ENCODE measurements around the gene ADSS2.
A peak's percentile ranks its signal among the peaks of the same experiment; 100 is the strongest.
"Not testable (repeated sequence)": the region's sequence is repeated elsewhere in the genome, so short reads cannot be mapped to it uniquely, and the experiment has no call there.

The ADSS2 gene

GRCh38 chr1:244451539-244451950 is at the start of gene ADSS2:
Gene ADSS2 (minus strand): TSS chr1:244451909. CDS start chr1:244451817, 92 bp downstream.
- DNase-seq (ENCODE audit: low read depth in 2 of 2) = no peak

GRCh38 chr1:244500515-244500914 is 48.8 kb upstream of the ADSS2 start:
- DNase-seq (ENCODE audit: low read depth in 2 of 2) = not testable (repeated sequence)

GRCh38 chr1:244499484-244499883 is 47.8 kb upstream of the ADSS2 start:
- not testable (repeated sequence) for DNase-seq (ENCODE audit: low read depth in 2 of 2)

- no peak for DNase-seq (ENCODE audit: low read depth in 2 of 2)
These were observed 46.1 kb upstream of the ADSS2 start for GRCh38 chr1:244497805-244498204.

GRCh38 chr1:244496186-244496585 is 44.5 kb upstream of the ADSS2 start:
- no peak for DNase-seq (ENCODE audit: low read depth in 2 of 2)

GRCh38 chr1:244494653-244495052 is 42.9 kb upstream of the ADSS2 start:
- no peak for DNase-seq (ENCODE audit: low read depth in 2 of 2)

GRCh38 chr1:244484971-244485370 is 33.3 kb upstream of the ADSS2 start:
- DNase-seq (ENCODE audit: low read depth in 2 of 2) = not testable (repeated sequence)

- DNase-seq (ENCODE audit: low read depth in 2 of 2) = no peak
These were observed 21.4 kb upstream of the ADSS2 start for GRCh38 chr1:244473059-244473605.

- no peak for DNase-seq (ENCODE audit: low read depth in 2 of 2)
These were observed 15.0 kb upstream of the ADSS2 start for GRCh38 chr1:244466724-244467123.

- peak; percentile 43 to 69 for DNase-seq (ENCODE audit: low read depth in 2 of 2)
These were observed 9.7 kb upstream of the ADSS2 start, which contains the start of gene CATSPERE for GRCh38 chr1:244461245-244462071. Gene CATSPERE (plus strand): TSS chr1:244461273. CDS start chr1:244461430, 157 bp downstream.

GRCh38 chr1:244460197-244460596 is 8.5 kb upstream of the ADSS2 start:
- DNase-seq (ENCODE audit: low read depth in 2 of 2) = no peak

GRCh38 chr1:244458781-244459180 is 7.1 kb upstream of the ADSS2 start:
- DNase-seq (ENCODE audit: low read depth in 2 of 2) = no peak

- no peak for DNase-seq (ENCODE audit: low read depth in 2 of 2)
These were observed 4.9 kb upstream of the ADSS2 start for GRCh38 chr1:244456586-244456985.

GRCh38 chr1:244454412-244454811 is 2.7 kb upstream of the ADSS2 start:
- no peak for DNase-seq (ENCODE audit: low read depth in 2 of 2)

GRCh38 chr1:244451951-244452795 is 464 bp upstream of the ADSS2 start:
- peak; percentile 98 to 99 for DNase-seq (ENCODE audit: low read depth in 2 of 2)

- DNase-seq (ENCODE audit: low read depth in 2 of 2) = peak; percentile 48 to 62
These were observed 841 bp downstream of the ADSS2 start for GRCh38 chr1:244450597-244451538.

- no peak for DNase-seq (ENCODE audit: low read depth in 2 of 2)
These were observed 1.7 kb downstream of the ADSS2 start for GRCh38 chr1:244449936-244450508.

- DNase-seq (ENCODE audit: low read depth in 2 of 2) = no peak
These were observed 3.3 kb downstream of the ADSS2 start for GRCh38 chr1:244448279-244449036.

- no peak for DNase-seq (ENCODE audit: low read depth in 2 of 2)
These were observed 4.2 kb downstream of the ADSS2 start for GRCh38 chr1:244447552-244447951.

GRCh38 chr1:244447024-244447423 is 4.7 kb downstream of the ADSS2 start:
- no peak for DNase-seq (ENCODE audit: low read depth in 2 of 2)
